Uterus (tissue), 2 donors: Measurements from ENCODE around the gene DRG1.

Source experiments
- POLR2A ChIP-seq, 2 donors: fragments of 450-650 bp; IDR thresholded peaks; one replicate each; pipeline ENCODE4 v1.6.1; 2016; ENCODE audit warnings: antibody characterized with exemption in 2 of 2, mild to moderate bottlenecking in 1 of 2, moderate library complexity in 1 of 2
- TF ChIP-seq, protein P1 (sequence below), 4 experiments: fragments of 200-600 bp in 2 of 4; fragments of 450-650 bp in 2 of 4; sonication (generic) in 2 of 4; IDR thresholded peaks; one replicate each; pipeline ENCODE4 v1.5.1; 2016 to 2019; ENCODE audit warnings: antibody characterized with exemption in 4 of 4, mild to moderate bottlenecking in 2 of 4, moderate library complexity in 1 of 4

DNA sequence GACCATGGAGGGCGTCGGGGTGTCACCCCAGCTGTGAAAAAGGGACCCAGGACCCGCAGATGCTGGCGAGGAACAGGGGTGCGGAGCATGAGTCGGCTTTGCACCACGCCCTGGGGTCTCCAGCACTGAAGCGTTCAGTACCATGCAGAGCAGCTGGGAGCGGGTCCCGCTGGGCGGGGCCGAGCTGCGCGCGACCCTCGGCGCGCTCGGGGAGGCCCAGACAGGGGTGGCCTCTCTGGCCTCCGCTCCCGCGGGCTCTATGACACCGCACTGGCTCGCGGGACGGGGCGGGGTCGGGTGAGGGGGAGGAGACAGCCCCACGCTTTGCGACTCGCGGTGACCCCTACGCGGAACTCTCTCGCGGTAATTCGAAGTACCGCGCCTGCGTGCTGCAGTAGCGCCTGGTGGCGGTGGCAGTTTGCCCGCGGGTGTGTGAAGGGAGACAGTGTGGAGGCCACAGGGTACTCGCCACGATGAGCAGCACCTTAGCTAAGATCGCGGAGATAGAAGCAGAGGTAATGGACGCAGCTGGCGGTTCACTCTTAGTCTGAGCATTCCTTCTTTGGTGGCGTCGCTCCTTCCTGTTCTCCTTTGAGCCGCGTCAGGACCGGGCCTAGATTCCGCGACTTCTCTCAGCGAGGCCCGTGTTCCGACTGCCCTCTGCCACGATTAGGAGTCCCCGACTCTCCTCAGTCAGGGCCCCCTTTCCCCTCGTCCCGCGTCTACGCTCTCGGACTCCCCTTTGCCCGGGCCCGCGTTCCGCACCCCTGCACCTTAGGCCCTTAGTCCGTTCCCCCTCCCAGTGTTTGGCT is at the start of gene DRG1:
- TF ChIP-seq, protein P1, sequence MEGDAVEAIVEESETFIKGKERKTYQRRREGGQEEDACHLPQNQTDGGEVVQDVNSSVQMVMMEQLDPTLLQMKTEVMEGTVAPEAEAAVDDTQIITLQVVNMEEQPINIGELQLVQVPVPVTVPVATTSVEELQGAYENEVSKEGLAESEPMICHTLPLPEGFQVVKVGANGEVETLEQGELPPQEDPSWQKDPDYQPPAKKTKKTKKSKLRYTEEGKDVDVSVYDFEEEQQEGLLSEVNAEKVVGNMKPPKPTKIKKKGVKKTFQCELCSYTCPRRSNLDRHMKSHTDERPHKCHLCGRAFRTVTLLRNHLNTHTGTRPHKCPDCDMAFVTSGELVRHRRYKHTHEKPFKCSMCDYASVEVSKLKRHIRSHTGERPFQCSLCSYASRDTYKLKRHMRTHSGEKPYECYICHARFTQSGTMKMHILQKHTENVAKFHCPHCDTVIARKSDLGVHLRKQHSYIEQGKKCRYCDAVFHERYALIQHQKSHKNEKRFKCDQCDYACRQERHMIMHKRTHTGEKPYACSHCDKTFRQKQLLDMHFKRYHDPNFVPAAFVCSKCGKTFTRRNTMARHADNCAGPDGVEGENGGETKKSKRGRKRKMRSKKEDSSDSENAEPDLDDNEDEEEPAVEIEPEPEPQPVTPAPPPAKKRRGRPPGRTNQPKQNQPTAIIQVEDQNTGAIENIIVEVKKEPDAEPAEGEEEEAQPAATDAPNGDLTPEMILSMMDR (IDR thresholded peaks at IDR 0.05): peak in 1 of 4 experiments; percentile 37
- peak; percentile 84 to 92 for TF ChIP-seq POLR2A (IDR thresholded peaks at IDR 0.05)
